ENCODE data around the gene SCYL2. TPM values are rescaled to one million over a fixed set of nuclear protein-coding genes. Genes with fewer than 3 reads are reported as not detected.

SCYL2 gene
- total RNA-seq, 2 experiments from 2014 or later: 21.9 to 25.4 TPM

GRCh38 chr12:100372853-100373640 is 106.1 kb downstream of the SCYL2 start:
- Mint-ChIP-seq H3K9me3 (no peaks in the 10 kb centered on the region), H3K4me3 (no peak overlapping the region), H3K36me3 (ENCODE audit: low read depth) (no peaks in the 10 kb centered on the region), H3K4me1 (ENCODE audit: low read depth) (no peaks in the 10 kb centered on the region), H3K27me3 (peaks cover 2% of the 10 kb centered on the region), H3K27ac (no peak overlapping the region)
- POLR2A ChIA-PET: no interaction called here
- no peak for TF ChIP-seq CTCF (IDR thresholded peaks at IDR 0.05)
- intact Hi-C loops (cut with micrococcal nuclease): no loop called here
- CTCF ChIA-PET: interaction anchor here (1.3 kb wide), 1 partner anchor 32 kb away, joined by 4 read pairs; no protein-coding TSS in a partner anchor
- ATAC-seq (no peak), DNase-seq (no peak)

- no peak overlapping the region for H3K4me3 Mint-ChIP-seq
- intact Hi-C loops (cut with micrococcal nuclease): no loop called here
- H3K36me3 Mint-ChIP-seq (ENCODE audit: low read depth): no peaks in the 10 kb centered on the region
- DNase-seq: no peak
- CTCF ChIA-PET: interaction anchor here (0.9 kb wide), 1 partner anchor 30 kb away, joined by 3 read pairs; no protein-coding TSS in a partner anchor
- ATAC-seq: no peak
- H3K27me3 Mint-ChIP-seq: no peaks in the 10 kb centered on the region
- no peaks in the 10 kb centered on the region for H3K4me1 Mint-ChIP-seq (ENCODE audit: low read depth)
- POLR2A ChIA-PET: no interaction called here
- TF ChIP-seq CTCF (IDR thresholded peaks at IDR 0.05): no peak
- no peaks in the 10 kb centered on the region for H3K9me3 Mint-ChIP-seq
- H3K27ac Mint-ChIP-seq: no peak overlapping the region
These were observed 108.2 kb downstream of the SCYL2 start for GRCh38 chr12:100375038-100375735.

- intact Hi-C loops (cut with micrococcal nuclease): no loop called here
- Mint-ChIP-seq H3K4me1 (ENCODE audit: low read depth) (no peaks in the 10 kb centered on the region), H3K36me3 (ENCODE audit: low read depth) (no peaks in the 10 kb centered on the region), H3K27me3 (no peaks in the 10 kb centered on the region), H3K4me3 (no peak overlapping the region), H3K27ac (no peak overlapping the region), H3K9me3 (no peaks in the 10 kb centered on the region)
- no peak for TF ChIP-seq CTCF (IDR thresholded peaks at IDR 0.05)
- no peak for DNase-seq
- POLR2A ChIA-PET: no interaction called here
- CTCF ChIA-PET: no interaction called here
- ATAC-seq: no peak
These were observed 109.2 kb downstream of the SCYL2 start for GRCh38 chr12:100376161-100376560.

- H3K27me3 Mint-ChIP-seq: no peaks in the 10 kb centered on the region
- H3K4me1 Mint-ChIP-seq (ENCODE audit: low read depth): no peaks in the 10 kb centered on the region
- ChIA-PET CTCF (no interaction called here), POLR2A (interaction anchor here (1.1 kb wide), 1 partner anchor 361 kb away, joined by 3 read pairs; no protein-coding TSS in a partner anchor)
- intact Hi-C loops (cut with micrococcal nuclease): no loop called here
- no peak for ATAC-seq
- H3K4me3 Mint-ChIP-seq: no peak overlapping the region
- no peaks in the 10 kb centered on the region for H3K36me3 Mint-ChIP-seq (ENCODE audit: low read depth)
- no peaks in the 10 kb centered on the region for H3K9me3 Mint-ChIP-seq
- no peak for DNase-seq
- no peak for TF ChIP-seq CTCF (IDR thresholded peaks at IDR 0.05)
- H3K27ac Mint-ChIP-seq: no peak overlapping the region
These were observed 114.4 kb downstream of the SCYL2 start for GRCh38 chr12:100381379-100381778.

GRCh38 chr12:100382338-100382737 is 115.4 kb downstream of the SCYL2 start:
- H3K27ac Mint-ChIP-seq: no peak overlapping the region
- no peaks in the 10 kb centered on the region for H3K9me3 Mint-ChIP-seq
- peaks cover 3% of the 10 kb centered on the region for H3K27me3 Mint-ChIP-seq
- ATAC-seq (no peak), DNase-seq (no peak)
- H3K36me3 Mint-ChIP-seq (ENCODE audit: low read depth): no peaks in the 10 kb centered on the region
- no peak overlapping the region for H3K4me3 Mint-ChIP-seq
- intact Hi-C loops (cut with micrococcal nuclease): no loop called here
- ChIA-PET CTCF (no interaction called here), POLR2A (no interaction called here)
- TF ChIP-seq CTCF (IDR thresholded peaks at IDR 0.05): no peak
- no peaks in the 10 kb centered on the region for H3K4me1 Mint-ChIP-seq (ENCODE audit: low read depth)

Measured in activated CD8-positive, alpha-beta T cell treated with anti-CD3 and anti-CD28 coated beads for 36 hours (primary cell).